ENCODE measurements around the gene CCL2. TPM values are rescaled to one million over a fixed set of nuclear protein-coding genes. Genes with fewer than 3 reads are reported as not detected.

CCL2 gene
- total RNA-seq, 1 experiment from 2014 or later, result 1.4 TPM

DNA sequence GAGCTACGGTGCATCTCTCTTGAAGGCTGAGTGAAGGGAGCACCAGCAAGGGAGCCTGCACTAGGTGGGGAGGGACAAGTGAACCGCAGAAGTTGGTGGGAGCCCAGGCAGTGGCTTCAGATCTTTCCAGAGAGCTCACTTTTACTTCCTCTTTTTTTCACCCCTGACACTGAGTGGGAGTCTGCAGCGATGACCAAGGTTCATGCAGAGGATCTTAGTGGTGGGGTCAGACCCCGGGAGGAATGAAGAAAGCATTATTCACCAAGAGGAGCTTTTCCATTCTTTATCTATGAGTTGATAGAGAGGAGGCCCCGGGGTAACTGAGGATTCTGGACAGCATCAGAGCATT, 3.0 kb upstream of the CCL2 start:
- H3K27me3 ChIP-seq (ENCODE audit: insufficient read depth, low read length), result no peaks in the 10 kb centered on the region; the same call in 1 of the 2 replicates
- no peak overlapping the region for H2BK5ac ChIP-seq (ENCODE audit: insufficient read length, low read length)
- TF ChIP-seq, protein P1, sequence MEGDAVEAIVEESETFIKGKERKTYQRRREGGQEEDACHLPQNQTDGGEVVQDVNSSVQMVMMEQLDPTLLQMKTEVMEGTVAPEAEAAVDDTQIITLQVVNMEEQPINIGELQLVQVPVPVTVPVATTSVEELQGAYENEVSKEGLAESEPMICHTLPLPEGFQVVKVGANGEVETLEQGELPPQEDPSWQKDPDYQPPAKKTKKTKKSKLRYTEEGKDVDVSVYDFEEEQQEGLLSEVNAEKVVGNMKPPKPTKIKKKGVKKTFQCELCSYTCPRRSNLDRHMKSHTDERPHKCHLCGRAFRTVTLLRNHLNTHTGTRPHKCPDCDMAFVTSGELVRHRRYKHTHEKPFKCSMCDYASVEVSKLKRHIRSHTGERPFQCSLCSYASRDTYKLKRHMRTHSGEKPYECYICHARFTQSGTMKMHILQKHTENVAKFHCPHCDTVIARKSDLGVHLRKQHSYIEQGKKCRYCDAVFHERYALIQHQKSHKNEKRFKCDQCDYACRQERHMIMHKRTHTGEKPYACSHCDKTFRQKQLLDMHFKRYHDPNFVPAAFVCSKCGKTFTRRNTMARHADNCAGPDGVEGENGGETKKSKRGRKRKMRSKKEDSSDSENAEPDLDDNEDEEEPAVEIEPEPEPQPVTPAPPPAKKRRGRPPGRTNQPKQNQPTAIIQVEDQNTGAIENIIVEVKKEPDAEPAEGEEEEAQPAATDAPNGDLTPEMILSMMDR (conservative IDR thresholded peaks at IDR 0.05), result no peak
- no peak overlapping the region for H4K5ac ChIP-seq (ENCODE audit: insufficient read length, low read depth, low read length)
- H2AK5ac ChIP-seq (ENCODE audit: insufficient read length, low read length), result no peak overlapping the region
- no peak overlapping the region for H3K56ac ChIP-seq (ENCODE audit: insufficient read length, low read depth, low read length)
- H3K4me1 ChIP-seq (ENCODE audit: insufficient read depth, low read length), result peaks cover 4% of the 10 kb centered on the region; the same call in 1 of the 2 replicates
- H2BK15ac ChIP-seq (ENCODE audit: low read depth, low read length), result no peak overlapping the region
- no peak overlapping the region for H3K27ac Mint-ChIP-seq
- H3K23me2 ChIP-seq (ENCODE audit: insufficient read length, low read depth, low read length, poor library complexity, severe bottlenecking), result peaks cover 9% of the 10 kb centered on the region
- no CpG with 5 or more reads among the region's 5 CpGs for WGBS (ENCODE audit: extremely low coverage, insufficient read length, low lambda C conversion rate)
- no peak overlapping the region for H3K23ac ChIP-seq (ENCODE audit: insufficient read length, low read depth, low read length)
- H3K4ac ChIP-seq (ENCODE audit: low read depth, low read length), result no peak overlapping the region
- H3K27ac ChIP-seq (ENCODE audit: insufficient read length, low read depth, low read length), result no peak overlapping the region
- peaks cover 14% of the 10 kb centered on the region for H3K27me3 Mint-ChIP-seq (ENCODE audit: low read depth)
- DNase-seq, result no peak
- no peak overlapping the region for H3K14ac ChIP-seq (ENCODE audit: insufficient read depth, low read length)
- no peaks in the 10 kb centered on the region for H4K20me1 ChIP-seq (ENCODE audit: control insufficient read depth, insufficient read depth, insufficient read length)
- H3K9me3 ChIP-seq (ENCODE audit: control insufficient read depth, low read depth, low read length), result no peaks in the 10 kb centered on the region
- no peak overlapping the region for H2AFZ ChIP-seq (ENCODE audit: low read length)
- H3K36me3 Mint-ChIP-seq (ENCODE audit: insufficient read depth in 1 of 3, low read depth in 3 of 3), result peaks cover 0 to 2% (median 2%) of the 10 kb centered on the region in 3 experiments; a peak in 2 of 7 replicates
- H3K4me3 Mint-ChIP-seq, result no peak overlapping the region
- no peaks in the 10 kb centered on the region for H3K79me2 ChIP-seq (ENCODE audit: insufficient read depth, low read length)
- no peak overlapping the region for H4K91ac ChIP-seq (ENCODE audit: insufficient read length, low read depth, low read length)
- H2BK120ac ChIP-seq (ENCODE audit: low read depth, low read length, poor library complexity, severe bottlenecking), result no peak overlapping the region
- no peak overlapping the region for H3K18ac ChIP-seq (ENCODE audit: insufficient read length, low read depth, low read length)
- no peak overlapping the region for H3T11ph ChIP-seq (ENCODE audit: low read length)
- H3K9ac ChIP-seq (ENCODE audit: extremely low read depth, insufficient read length, low read length), result no peak overlapping the region
- H3K4me1 Mint-ChIP-seq, result peaks cover 49 to 53% of the 10 kb centered on the region in 2 experiments
- H3K9me3 Mint-ChIP-seq, result no peaks in the 10 kb centered on the region
- no peaks in the 10 kb centered on the region for H3K79me1 ChIP-seq (ENCODE audit: insufficient read depth, low read depth, low read length, poor library complexity, severe bottlenecking)
- no peak overlapping the region for H2BK12ac ChIP-seq (ENCODE audit: insufficient read length, low read depth, low read length)
- no peak overlapping the region for H4K8ac ChIP-seq (replicated peaks; ENCODE audit: insufficient read length, low read depth, low read length)
- no peak overlapping the region for H2BK20ac ChIP-seq (ENCODE audit: low read depth, low read length, poor library complexity, severe bottlenecking)
- H3K4me2 ChIP-seq (ENCODE audit: insufficient read depth, insufficient read length, low read length), result no peak overlapping the region
